ENCODE measurements around the gene GARIN5A.

GARIN5A gene

GRCh38 chr19:50507376-50507775 lies 30.7 kb upstream of the GARIN5A start:
- H3K4me3 ChIP-seq (ENCODE audit: low read depth, low read length), result no peak overlapping the region
- TF ChIP-seq CTCF (IDR thresholded peaks at IDR 0.05; ENCODE audit: low read depth, low read length), result no peak

- H3K4me3 ChIP-seq (ENCODE audit: low read depth, low read length), result no peak overlapping the region
- no peak for TF ChIP-seq CTCF (IDR thresholded peaks at IDR 0.05; ENCODE audit: low read depth, low read length)
These were observed 30.1 kb upstream of the GARIN5A start for GRCh38 chr19:50506700-50507099.

- H3K4me3 ChIP-seq (ENCODE audit: low read depth, low read length), result no peak overlapping the region
- no peak for TF ChIP-seq CTCF (IDR thresholded peaks at IDR 0.05; ENCODE audit: low read depth, low read length)
These were observed 29.4 kb upstream of the GARIN5A start for GRCh38 chr19:50505856-50506611.

GRCh38 chr19:50501568-50502475 lies 25.2 kb upstream of the GARIN5A start:
- TF ChIP-seq CTCF (IDR thresholded peaks at IDR 0.05; ENCODE audit: low read depth, low read length), result no peak
- H3K4me3 ChIP-seq (ENCODE audit: low read depth, low read length), result no peak overlapping the region

GRCh38 chr19:50501186-50501567 lies 24.5 kb upstream of the GARIN5A start:
- TF ChIP-seq CTCF (IDR thresholded peaks at IDR 0.05; ENCODE audit: low read depth, low read length), result no peak
- no peak overlapping the region for H3K4me3 ChIP-seq (ENCODE audit: low read depth, low read length)

- H3K4me3 ChIP-seq (ENCODE audit: low read depth, low read length), result no peak overlapping the region
- TF ChIP-seq CTCF (IDR thresholded peaks at IDR 0.05; ENCODE audit: low read depth, low read length), result no peak
These were observed 24.1 kb upstream of the GARIN5A start for GRCh38 chr19:50500753-50501151.

All from WI38 (cell line).